Activated CD4-positive, CD25-positive, alpha-beta regulatory T cell treated with anti-CD3 and anti-CD28 coated beads, Interleukin-2, amount 50 U/mL, for 24 hours (primary cell): ENCODE data around the gene GALNT10.
"Not testable (repeated sequence)": the region's sequence is repeated elsewhere in the genome, so short reads cannot be mapped to it uniquely, and the experiment has no call there.

Experiments
- ATAC-seq, 2 donors: fragments of 150-1000 bp; cut with Tn5 transposase; one replicate each; pipeline ENCODE4 v1.10.0; 2021; ENCODE audit warnings: mild to moderate bottlenecking in 1 of 2, moderate library complexity in 1 of 2

Gene GALNT10, protein sequence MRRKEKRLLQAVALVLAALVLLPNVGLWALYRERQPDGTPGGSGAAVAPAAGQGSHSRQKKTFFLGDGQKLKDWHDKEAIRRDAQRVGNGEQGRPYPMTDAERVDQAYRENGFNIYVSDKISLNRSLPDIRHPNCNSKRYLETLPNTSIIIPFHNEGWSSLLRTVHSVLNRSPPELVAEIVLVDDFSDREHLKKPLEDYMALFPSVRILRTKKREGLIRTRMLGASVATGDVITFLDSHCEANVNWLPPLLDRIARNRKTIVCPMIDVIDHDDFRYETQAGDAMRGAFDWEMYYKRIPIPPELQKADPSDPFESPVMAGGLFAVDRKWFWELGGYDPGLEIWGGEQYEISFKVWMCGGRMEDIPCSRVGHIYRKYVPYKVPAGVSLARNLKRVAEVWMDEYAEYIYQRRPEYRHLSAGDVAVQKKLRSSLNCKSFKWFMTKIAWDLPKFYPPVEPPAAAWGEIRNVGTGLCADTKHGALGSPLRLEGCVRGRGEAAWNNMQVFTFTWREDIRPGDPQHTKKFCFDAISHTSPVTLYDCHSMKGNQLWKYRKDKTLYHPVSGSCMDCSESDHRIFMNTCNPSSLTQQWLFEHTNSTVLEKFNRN

DNA sequence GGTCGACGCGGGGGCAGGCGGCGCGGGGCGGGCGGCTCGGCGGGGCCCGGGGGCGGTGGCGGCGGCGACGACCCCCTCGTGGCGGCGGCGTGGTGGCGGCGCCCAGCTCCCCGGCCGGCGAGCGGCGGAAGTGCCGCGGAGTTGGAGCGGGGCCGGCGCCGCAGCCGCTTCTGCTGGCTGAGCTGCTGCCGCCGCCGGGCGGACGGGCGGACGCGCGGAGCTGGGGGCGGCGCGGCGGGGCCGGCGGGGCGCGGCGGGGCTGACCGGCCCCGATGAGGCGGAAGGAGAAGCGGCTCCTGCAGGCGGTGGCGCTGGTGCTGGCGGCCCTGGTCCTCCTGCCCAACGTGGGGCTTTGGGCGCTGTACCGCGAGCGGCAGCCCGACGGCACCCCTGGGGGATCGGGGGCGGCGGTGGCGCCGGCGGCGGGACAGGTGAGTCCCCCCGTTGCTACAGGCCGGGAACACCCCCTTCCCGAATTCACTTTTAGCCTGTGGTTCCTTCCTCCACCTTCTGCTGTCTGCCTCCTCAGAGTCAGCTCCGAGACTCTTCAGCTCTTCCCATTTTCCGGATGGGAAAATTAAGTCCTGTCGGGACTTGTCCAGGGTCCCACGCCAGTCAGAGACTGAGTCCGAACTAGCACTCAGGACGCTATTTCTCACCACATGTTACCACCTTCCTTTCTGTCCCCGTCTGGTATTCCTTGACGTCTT, at the start of gene GALNT10:
TSS of gene GALNT10 (plus strand) at position 139 of the 710 bp plus-strand sequence. CDS start at position 273, 134 bp downstream.
- ATAC-seq, result peak; percentile 73 to 74

- no peak for ATAC-seq
These were observed 48.8 kb upstream of the GALNT10 start for GRCh38 chr5:154141745-154142221.

- no peak for ATAC-seq
These were observed 47.3 kb upstream of the GALNT10 start for GRCh38 chr5:154143211-154143641.

DNA sequence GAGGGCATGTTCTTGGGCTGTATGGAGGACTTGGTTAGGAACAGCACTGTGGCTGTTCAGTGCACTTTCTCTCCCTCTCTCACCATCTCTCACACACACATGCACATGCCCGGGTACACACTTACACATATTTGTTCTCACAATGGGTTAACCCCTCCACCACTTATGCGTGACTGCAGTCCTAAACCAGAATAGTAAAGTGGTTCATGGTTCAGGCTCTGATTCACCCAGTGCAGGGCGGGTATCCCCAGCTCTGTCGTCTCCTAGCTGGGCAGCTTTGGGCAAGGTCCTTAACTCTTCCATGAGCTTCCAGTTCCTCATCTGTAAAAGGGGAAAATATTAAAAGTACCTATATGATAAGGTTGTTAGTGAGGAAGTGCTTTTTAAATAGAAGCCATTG, 45.3 kb upstream of the GALNT10 start:
- no peak for ATAC-seq

GRCh38 chr5:154146409-154146808, 44.1 kb upstream of the GALNT10 start:
- ATAC-seq, result no peak

DNA sequence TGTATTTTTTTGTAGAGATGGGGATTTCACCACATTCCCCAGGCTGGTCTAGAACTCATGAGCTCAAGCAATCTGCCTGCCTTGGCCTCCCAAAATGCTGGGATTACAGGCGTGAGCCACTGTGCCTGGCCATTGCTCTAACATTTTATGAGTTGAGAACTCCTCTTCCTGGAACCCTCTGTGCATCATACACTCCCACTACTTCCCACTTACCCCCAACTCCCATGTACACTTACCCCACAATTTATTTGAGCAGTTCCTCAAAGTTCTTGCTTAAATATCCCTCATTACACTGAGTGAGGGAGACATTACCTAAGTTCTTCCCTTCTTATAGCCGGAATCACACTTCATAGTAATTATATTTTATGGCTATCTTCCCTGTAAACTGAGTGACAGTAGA, 42.9 kb upstream of the GALNT10 start:
- ATAC-seq, result no peak

DNA sequence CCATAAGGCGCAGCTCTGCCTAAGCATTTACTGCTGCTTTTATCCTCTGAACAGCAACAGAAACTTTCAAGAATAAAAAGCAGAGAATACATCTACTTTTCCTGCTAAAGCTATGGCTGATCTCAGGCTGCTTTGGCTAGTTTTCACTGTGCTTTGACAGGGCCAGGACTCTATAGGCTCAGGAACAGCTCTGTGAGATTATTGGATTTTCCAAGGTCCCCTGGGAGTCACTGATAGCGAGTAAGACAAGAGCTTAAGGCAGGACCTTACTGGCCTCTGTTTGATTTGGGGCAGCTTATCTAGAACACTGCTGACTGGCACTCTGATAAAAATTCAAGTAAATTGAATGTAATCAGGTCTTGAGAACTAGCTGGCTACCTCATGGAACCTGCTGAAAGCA, 40.1 kb upstream of the GALNT10 start:
- not testable (repeated sequence) for ATAC-seq

GRCh38 chr5:154157483-154158378, 32.8 kb upstream of the GALNT10 start:
- no peak for ATAC-seq

DNA sequence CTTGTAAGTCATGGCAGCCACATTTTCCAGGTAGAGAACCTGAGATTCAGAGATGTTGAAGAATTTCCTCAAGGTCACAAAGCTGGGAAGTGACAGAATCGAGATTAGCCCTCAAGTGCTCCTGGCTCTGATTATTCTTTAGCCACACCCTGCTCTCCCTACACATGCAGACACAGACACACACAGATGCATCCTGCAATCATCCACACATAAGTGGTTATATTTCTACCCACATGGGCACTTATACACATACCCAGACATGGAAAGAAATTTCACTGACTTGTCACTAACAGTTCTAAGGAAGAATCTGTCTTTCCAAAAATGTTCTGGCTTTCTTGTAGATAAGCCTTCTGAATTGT, 32.2 kb upstream of the GALNT10 start:
- ATAC-seq, result no peak

- ATAC-seq, result no peak
These were observed 31.2 kb upstream of the GALNT10 start for GRCh38 chr5:154159343-154159742.

GRCh38 chr5:154162539-154163151, 27.9 kb upstream of the GALNT10 start:
- ATAC-seq, result no peak

DNA sequence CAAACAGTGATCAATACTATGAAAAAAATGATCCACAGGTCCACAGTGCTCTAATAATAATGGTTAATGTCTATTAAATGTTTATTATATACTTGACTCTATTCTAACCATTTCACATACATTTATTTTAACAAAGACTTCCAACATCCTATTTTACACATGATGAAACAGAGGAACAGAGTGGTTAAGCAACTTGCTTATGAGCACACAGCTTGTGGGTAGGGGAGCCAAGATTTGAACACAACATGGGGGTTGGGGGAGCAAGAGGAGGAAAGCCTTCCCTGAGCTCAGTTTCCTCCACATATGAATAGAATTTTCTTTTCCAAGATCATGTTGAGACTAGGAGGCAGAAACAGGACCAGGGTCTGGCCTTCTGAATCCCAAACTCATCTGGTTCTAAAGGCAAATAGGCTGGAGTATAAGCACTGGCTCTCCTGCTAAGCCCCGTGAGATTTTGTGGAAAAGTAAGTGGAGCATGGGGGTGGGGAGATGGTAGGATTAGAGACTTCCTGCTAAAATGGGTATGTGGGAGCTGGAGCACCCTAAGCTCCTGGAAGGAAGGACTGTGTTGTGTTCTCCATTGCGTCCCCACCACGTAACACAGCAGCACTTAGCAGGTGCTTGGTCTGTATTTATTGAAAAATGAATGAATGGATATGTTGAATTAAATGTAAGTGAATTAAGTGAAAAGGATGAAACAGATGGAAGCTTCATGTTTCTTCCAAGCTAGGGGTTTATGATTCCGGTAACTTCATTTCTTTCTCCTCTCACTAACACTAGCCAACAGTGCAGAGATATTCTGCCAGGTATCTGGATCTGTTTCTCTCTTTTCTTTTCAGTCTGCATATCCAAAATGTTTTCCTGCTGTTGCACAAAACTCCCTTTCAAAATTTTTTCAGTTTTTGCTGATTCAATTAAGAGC, 26.9 kb upstream of the GALNT10 start:
- ATAC-seq, result no peak

DNA sequence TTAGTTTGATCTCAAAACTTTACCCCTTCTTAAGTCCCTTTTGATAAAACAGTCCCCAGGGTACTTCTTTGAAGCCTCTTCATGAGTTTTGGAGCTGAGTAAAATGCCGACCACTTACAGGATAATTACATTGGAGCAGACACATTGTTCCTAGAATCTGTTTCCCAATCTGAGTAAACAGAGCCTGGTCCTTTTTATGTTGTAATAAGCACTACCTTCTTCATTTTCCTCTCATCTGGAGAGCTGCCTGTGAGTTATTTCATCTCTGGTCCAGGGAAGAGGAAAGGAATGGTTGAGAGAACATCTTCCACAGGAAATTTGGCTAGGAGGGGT, 26.3 kb upstream of the GALNT10 start:
- ATAC-seq, result no peak

- ATAC-seq, result no peak
These were observed 24.6 kb upstream of the GALNT10 start for GRCh38 chr5:154165886-154166285.

DNA sequence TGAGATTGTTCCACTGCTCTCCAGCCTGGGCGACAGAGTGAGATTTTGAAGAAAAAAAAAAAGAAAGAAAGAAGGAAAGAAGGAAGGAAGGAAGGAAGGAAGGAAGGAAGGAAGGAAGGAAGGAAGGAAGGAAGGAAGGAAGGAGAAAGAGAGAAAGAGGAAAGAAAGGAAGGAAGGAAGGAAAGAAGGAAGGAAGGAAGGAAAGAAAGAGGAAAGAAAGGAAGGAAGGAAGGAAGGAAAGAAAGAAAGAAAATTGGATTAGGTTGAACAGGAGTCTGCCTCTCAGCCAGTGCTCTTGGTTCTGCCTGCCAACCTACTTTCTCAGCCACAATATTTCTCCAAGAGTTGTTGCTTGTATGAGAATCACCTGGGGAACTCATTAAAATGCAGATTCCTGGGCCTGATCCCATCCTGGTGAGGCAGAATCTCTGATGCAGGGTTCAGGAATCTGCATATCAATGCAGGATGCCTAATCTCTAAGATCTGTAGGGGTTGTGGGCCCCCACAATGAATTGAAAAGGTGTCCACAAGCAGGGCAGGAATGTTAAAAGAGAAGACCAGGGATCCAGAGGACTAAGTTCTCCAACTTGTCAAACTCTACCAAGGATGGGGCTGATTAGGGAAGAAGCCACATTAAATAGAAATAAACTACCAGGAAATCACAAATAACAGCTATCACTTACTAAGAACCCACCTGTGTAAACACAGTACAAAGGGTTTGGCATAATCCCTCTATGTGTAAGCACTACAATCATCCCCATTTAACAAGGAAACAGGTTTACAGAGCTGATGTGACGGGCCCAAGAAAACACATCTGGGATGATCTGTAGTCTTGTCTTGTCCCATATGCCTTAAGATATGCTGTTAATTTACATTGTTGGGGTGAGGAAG, 23.4 kb upstream of the GALNT10 start:
- ATAC-seq, result no peak

DNA sequence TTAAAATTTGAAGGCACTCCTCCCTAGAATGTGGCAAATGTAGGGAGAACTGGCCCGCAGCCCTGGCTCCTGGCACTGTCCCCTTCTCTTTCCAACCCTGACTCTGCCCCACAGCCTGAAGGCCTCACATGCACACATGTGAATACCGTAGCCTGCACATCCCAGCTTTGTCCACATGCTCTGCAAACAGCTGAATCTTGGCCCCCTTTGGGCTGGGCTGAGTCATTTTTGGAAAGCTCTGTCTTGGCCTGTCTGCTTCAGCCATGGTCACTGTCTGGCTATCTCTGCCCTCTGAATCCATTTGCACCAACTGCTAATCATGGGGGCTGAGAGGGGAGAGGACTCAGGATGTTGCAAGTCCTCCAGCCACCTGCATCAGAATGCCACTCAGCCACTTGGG, 22.1 kb upstream of the GALNT10 start:
- no peak for ATAC-seq

GRCh38 chr5:154172785-154173184, 17.7 kb upstream of the GALNT10 start:
- ATAC-seq, result no peak

DNA sequence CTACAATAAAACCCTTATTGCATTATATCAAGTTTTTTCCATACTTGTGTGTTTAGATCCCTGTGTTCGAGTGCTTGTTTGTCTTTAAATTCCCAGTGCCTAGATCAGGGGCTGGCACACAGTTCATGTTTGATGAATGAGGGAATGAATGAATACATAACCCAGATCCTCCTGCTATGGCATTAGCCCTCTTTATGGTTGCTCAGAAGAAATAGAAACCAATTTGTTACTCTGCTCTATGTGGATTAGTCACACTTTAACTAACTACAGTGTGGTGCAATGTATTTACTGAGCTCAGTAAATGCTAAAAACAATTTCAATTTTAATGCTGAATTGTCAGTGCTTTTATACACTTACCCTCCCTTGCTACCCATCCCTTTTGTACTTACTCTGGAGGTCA, 16.4 kb upstream of the GALNT10 start:
- ATAC-seq, result peak in 1 of 2 donors; percentile 17

DNA sequence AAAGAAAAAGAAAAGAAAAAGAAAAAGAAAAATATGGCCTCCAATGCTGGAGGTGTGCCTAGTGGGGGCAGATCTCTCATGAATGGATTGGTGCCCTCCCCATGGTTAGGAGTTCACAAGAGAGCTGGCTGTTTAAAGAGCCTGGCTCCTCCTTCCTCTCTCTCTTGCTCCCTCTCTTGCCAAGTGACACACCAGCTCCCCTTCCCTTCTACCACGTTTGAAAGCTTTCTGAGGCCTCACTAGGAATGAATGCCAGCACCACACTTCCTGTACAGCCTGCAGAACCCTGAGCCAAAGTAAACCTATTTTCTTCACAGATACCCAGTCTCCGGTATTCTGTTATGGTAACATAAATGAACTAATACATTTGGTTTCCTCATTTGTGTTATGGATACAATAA, 14.4 kb upstream of the GALNT10 start:
- ATAC-seq, result no peak

DNA sequence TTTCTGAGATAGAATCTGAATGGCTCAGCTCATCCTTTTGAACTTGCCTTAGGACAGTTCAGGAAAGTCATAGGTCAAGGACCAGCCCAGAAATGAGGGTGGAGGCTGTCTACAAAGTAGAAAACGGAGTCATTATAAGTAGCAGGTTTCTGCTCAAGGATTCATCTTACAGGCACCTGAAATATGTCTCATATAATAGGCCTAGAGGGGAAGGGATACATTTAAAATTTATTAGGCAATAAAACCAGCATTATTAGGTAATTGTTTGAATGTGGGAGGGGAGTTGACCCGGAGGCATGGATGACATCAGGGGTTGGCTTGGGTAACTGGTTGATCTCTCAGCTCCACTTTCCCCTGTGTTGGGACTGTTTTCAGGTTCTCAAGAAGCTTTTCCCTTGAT, 11.9 kb upstream of the GALNT10 start:
- ATAC-seq, result no peak
